DOHH2 (cell line): ENCODE data around the gene AIP.

Source experiments
- CTCF ChIP-seq: fragments of 200-600 bp; sonication (generic); IDR thresholded peaks from one replicate; pipeline ENCODE4 v1.5.1; 2014; ENCODE audit warnings: antibody characterized with exemption, mild to moderate bottlenecking, low read depth, low read length; ENCODE audit not compliant: poor library complexity, severe bottlenecking
- EZH2phosphoT487 ChIP-seq: fragments of 200-600 bp; sonication (generic); IDR thresholded peaks from 2 replicates; pipeline ENCODE4 v1.6.1; 2017; ENCODE audit warnings: borderline replicate concordance, mild to moderate bottlenecking, antibody characterized with exemption, low read length, moderate library complexity, mixed read lengths

- TF ChIP-seq CTCF (peak; percentile 73), EZH2phosphoT487 (no peak)
These were observed 13.9 kb upstream of the AIP start, which contains the start of gene TMEM134 for GRCh38 chr11:67468759-67469507.
